HCT116 (cell line): ENCODE results near the gene PCMT1. TPM values are rescaled to one million over a fixed set of nuclear protein-coding genes. Genes with fewer than 3 reads are reported as not detected.

Source experiments
- ATAC-seq: fragments of 200-7000 bp; cut with Tn5 transposase; 2 replicates; pipeline ENCODE4 v1.9.1; 2020; ENCODE audit warnings: mild to moderate bottlenecking, moderate library complexity
- BruUV-seq: library from RNA; stranded (reverse); fragments of 400-500 nt; replicated peaks from 2 replicates; lab custom pipeline; 2021; lab: Mats Ljungman, UMichigan
- CTCF ChIA-PET: fragments of 300-600 bp; sonication (Branson Sonifier 250); formaldehyde crosslinking; loops from one replicate; lab custom pipeline; 2021; ENCODE audit warnings: antibody characterized with exemption; lab: Charles Lee
- POLR2A ChIA-PET: fragments of 300-600, 350-600 bp; sonication (Branson Sonifier 250); formaldehyde crosslinking; loops from one replicate; lab custom pipeline; 2021; ENCODE audit warnings: antibody characterized with exemption; lab: Charles Lee
- RAD21 ChIA-PET, 2 experiments: fragments of 300-600 bp; sonication (Branson Sonifier 250); formaldehyde crosslinking; loops; one replicate each; lab custom pipeline; 2023; ENCODE audit warnings: low total read pairs in 2 of 2; ENCODE audit not compliant: uncharacterized antibody in 2 of 2, unreplicated experiment in 2 of 2, low non-redundant PET in 1 of 2; lab: Charles Lee
- DNase-seq: peaks from one replicate; pipeline ENCODE4 v3.0.0-alpha.2; 2010; ENCODE audit warnings: low read depth, low spot score
- H2AFZ ChIP-seq: fragments of 200-600 bp; shearing (Covaris generic), sonication (generic); 2 replicates; pipeline ENCODE4 v1.6.1; 2017; ENCODE audit warnings: low read depth, mixed run types, mixed read lengths, antibody characterized with exemption, low read length; ENCODE audit not compliant: poor library complexity, severe bottlenecking
- H3K27ac ChIP-seq: 2 replicates; pipeline ENCODE4 v1.5.1; 2012; ENCODE audit warnings: low read depth, low read length
- H3K27me3 ChIP-seq: fragments of 200-600 bp; sonication (generic); 2 replicates; pipeline ENCODE4 v1.6.1; 2016; ENCODE audit warnings: mixed run types, low read length, mixed read lengths; ENCODE audit not compliant: insufficient read depth
- H3K36me3 ChIP-seq, 2 experiments: fragments of 200-500 bp in 1 of 2; fragments of 200-600 bp in 1 of 2; sonication (Bioruptor generic) in 1 of 2; sonication (generic) in 1 of 2; 2 replicates each; pipeline versions ENCODE4 v1.5.1 to v1.6.1; 2014 to 2016; ENCODE audit warnings: low read length in 2 of 2, inconsistent platforms in 1 of 2, mixed read lengths in 1 of 2, mixed run types in 1 of 2; ENCODE audit not compliant: insufficient read depth in 2 of 2, control insufficient read depth in 1 of 2
- H3K4me1 ChIP-seq, 2 experiments: fragments of 200-600 bp in 1 of 2; sonication (generic) in 1 of 2; 2 replicates each; pipeline versions ENCODE4 v1.5.1 to v1.6.1; 2012 to 2017; ENCODE audit warnings: low read length in 2 of 2, inconsistent platforms in 1 of 2, mild to moderate bottlenecking in 1 of 2, mixed read lengths in 1 of 2, mixed run types in 1 of 2, moderate library complexity in 1 of 2; ENCODE audit not compliant: insufficient read depth in 2 of 2, control insufficient read depth in 1 of 2
- H3K4me2 ChIP-seq: fragments of 200-600 bp; sonication (generic); 2 replicates; pipeline ENCODE4 v1.6.1; 2017; ENCODE audit warnings: mixed run types, low read length, mixed read lengths
- H3K4me3 ChIP-seq, 2 experiments: fragments of 200-600 bp in 1 of 2; sonication (generic) in 1 of 2; replicated peaks in 1 of 2; 2 replicates each; pipeline ENCODE4 v1.5.1; 2011 to 2016; ENCODE audit warnings: low read length in 2 of 2, control low read depth in 1 of 2, low read depth in 1 of 2, mild to moderate bottlenecking in 1 of 2, mixed read lengths in 1 of 2, mixed run types in 1 of 2
- H3K79me2 ChIP-seq: fragments of 200-600 bp; sonication (generic); 2 replicates; pipeline ENCODE4 v1.6.1; 2017; ENCODE audit warnings: mild to moderate bottlenecking, mixed run types, low read length, moderate library complexity, mixed read lengths; ENCODE audit not compliant: insufficient read depth
- H3K9ac ChIP-seq: fragments of 200-600 bp; sonication (generic); 2 replicates; pipeline ENCODE4 v1.6.1; 2016; ENCODE audit warnings: low read length, mixed read lengths
- H3K9me2 ChIP-seq: fragments of 200-600 bp; sonication (generic), shearing (Covaris generic); 2 replicates; pipeline ENCODE4 v1.6.1; 2017; ENCODE audit warnings: mixed run types, mild to moderate bottlenecking, moderate library complexity; ENCODE audit not compliant: insufficient read depth
- H3K9me3 ChIP-seq, 2 experiments: fragments of 200-500 bp in 1 of 2; fragments of 200-600 bp in 1 of 2; sonication (Bioruptor generic) in 1 of 2; sonication (generic) in 1 of 2; 2 replicates each; pipeline ENCODE4 v1.6.1; 2014 to 2017; ENCODE audit warnings: low read length in 2 of 2, mixed read lengths in 2 of 2, inconsistent platforms in 1 of 2, low read depth in 1 of 2, mild to moderate bottlenecking in 1 of 2, mixed run types in 1 of 2, moderate library complexity in 1 of 2; ENCODE audit not compliant: control insufficient read depth in 1 of 2, insufficient read depth in 1 of 2
- H4K20me1 ChIP-seq: fragments of 200-600 bp; sonication (generic), shearing (Covaris generic); 2 replicates; pipeline ENCODE4 v1.6.1; 2017; ENCODE audit warnings: mixed run types, mild to moderate bottlenecking, moderate library complexity; ENCODE audit not compliant: insufficient read depth
- CBX3 ChIP-seq: IDR thresholded peaks from 2 replicates; pipeline ENCODE4 v1.6.1; 2012; ENCODE audit warnings: low read depth
- CEBPB ChIP-seq: IDR thresholded peaks from 2 replicates; pipeline ENCODE4 v1.6.1; 2012; ENCODE audit warnings: low read depth
- EGR1 ChIP-seq: IDR thresholded peaks from 2 replicates; pipeline ENCODE4 v1.6.1; 2012; ENCODE audit warnings: low read depth
- ELF1 ChIP-seq: IDR thresholded peaks from 2 replicates; pipeline ENCODE4 v1.6.1; 2012; ENCODE audit warnings: low read depth, borderline replicate concordance
- EZH2 ChIP-seq: fragments of 200-600 bp; sonication (generic); IDR thresholded peaks from 2 replicates; pipeline ENCODE4 v1.6.1; 2017; ENCODE audit warnings: antibody characterized with exemption, mixed run types
- FOSL1 ChIP-seq: IDR thresholded peaks from 2 replicates; pipeline ENCODE4 v1.6.1; 2012; ENCODE audit warnings: low read depth
- JUND ChIP-seq: IDR thresholded peaks from 2 replicates; pipeline ENCODE4 v1.6.1; 2012
- POLR2AphosphoS5 ChIP-seq: IDR thresholded peaks from 2 replicates; pipeline ENCODE4 v1.6.1; 2011; ENCODE audit warnings: mild to moderate bottlenecking, low read depth, low read length, moderate library complexity
- RAD21 ChIP-seq: IDR thresholded peaks from 2 replicates; pipeline ENCODE4 v1.6.1; 2012; ENCODE audit warnings: low read depth, mild to moderate bottlenecking
- REST ChIP-seq: IDR thresholded peaks from 2 replicates; pipeline ENCODE4 v1.6.1; 2012; ENCODE audit warnings: low read depth
- YY1 ChIP-seq: IDR thresholded peaks from 2 replicates; pipeline ENCODE4 v1.6.1; 2011; ENCODE audit warnings: low read length, low read depth, moderate library complexity, mild to moderate bottlenecking; ENCODE audit not compliant: insufficient replicate concordance; ENCODE audit errors: extremely low read depth
- ZBTB33 ChIP-seq: IDR thresholded peaks from 2 replicates; pipeline ENCODE4 v1.6.1; 2011; ENCODE audit warnings: mild to moderate bottlenecking, low read length, moderate library complexity; ENCODE audit not compliant: insufficient replicate concordance; ENCODE audit errors: extremely low read depth
- intact Hi-C: fragments of 100-400 bp; cut with micrococcal nuclease; formaldehyde crosslinking; loops from 2 replicates; pipeline ENCODE4 v1.10.0; 2022
- total RNA-seq: library from RNA; stranded (reverse); gene quantifications from one replicate; pipeline ENCODE4 v1.2.1, GENCODE V29; 2021; ENCODE audit not compliant: unreplicated experiment
- TF ChIP-seq, protein P1 (sequence below), 3 experiments: fragments of 200-600 bp in 1 of 3; sonication (generic) in 1 of 3; IDR thresholded peaks in 2 of 3; conservative IDR thresholded peaks in 1 of 3; 2 replicates each; pipeline ENCODE4 v1.5.1; 2012 to 2017; ENCODE audit warnings: low read depth in 2 of 3, low read length in 2 of 3, antibody characterized with exemption in 1 of 3, borderline replicate concordance in 1 of 3, control low read depth in 1 of 3, mild to moderate bottlenecking in 1 of 3, mixed read lengths in 1 of 3, mixed run types in 1 of 3, moderate library complexity in 1 of 3; ENCODE audit not compliant: insufficient read depth in 1 of 3

The PCMT1 gene
- total RNA-seq, 1 experiment from 2014 or later = 86.9 TPM

DNA sequence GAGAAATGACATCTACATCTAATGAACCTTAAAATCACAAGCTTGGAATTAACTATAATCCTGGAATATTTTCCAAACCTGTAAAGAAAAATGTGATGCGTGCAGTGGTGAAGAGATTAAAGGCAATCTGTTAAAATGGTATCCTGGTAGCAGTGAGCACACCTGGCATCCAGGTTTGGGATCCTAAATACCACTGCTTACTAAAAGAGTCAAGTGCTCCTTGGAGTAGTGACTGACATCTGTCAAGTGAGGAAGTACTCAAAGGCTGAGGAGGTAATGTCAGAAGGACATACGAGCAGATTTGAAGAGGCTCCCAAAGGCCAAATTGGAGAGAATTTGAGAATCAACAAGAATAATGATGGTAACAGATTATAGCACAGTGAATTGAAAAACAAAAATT, 32.8 kb downstream of the PCMT1 start:
- Histone ChIP-seq H3K4me1 (no peaks in the 10 kb centered on the region), H3K79me2 (peaks cover 13% of the 10 kb centered on the region; the same call in 1 of the 2 replicates), H3K9me3 (no peaks in the 10 kb centered on the region), H3K27me3 (no peaks in the 10 kb centered on the region), H3K9me2 (no peaks in the 10 kb centered on the region), H3K4me2 (no peak overlapping the region), H4K20me1 (no peaks in the 10 kb centered on the region), H3K9ac (no peak overlapping the region), H3K4me3 (no peak overlapping the region), H3K36me3 (peaks cover 3 to 5% of the 10 kb centered on the region in 2 experiments; a peak in 2 of 4 replicates), H3K27ac (no peak overlapping the region), H2AFZ (no peak overlapping the region)
- POLR2A ChIA-PET = no interaction called here
- intact Hi-C loops = no loop called here
- CTCF ChIA-PET = no interaction called here
- TF ChIP-seq EGR1 (no peak), POLR2AphosphoS5 (no peak), ELF1 (no peak), REST (no peak), JUND (no peak), RAD21 (no peak), CEBPB (no peak), CBX3 (no peak)
- no TSS peak for BruUV-seq
- ATAC-seq (no peak), DNase-seq (no peak)
- RAD21 ChIA-PET = no interaction called here

- ChIA-PET RAD21 (no interaction called here), POLR2A (no interaction called here), CTCF (no interaction called here)
- Histone ChIP-seq H4K20me1 (no peaks in the 10 kb centered on the region), H3K9me3 (no peaks in the 10 kb centered on the region), H3K9ac (no peak overlapping the region), H3K27ac (no peak overlapping the region), H2AFZ (no peak overlapping the region), H3K4me1 (no peaks in the 10 kb centered on the region), H3K27me3 (no peaks in the 10 kb centered on the region), H3K4me2 (no peak overlapping the region), H3K36me3 (peaks cover 3 to 5% of the 10 kb centered on the region in 2 experiments; a peak in 2 of 4 replicates), H3K4me3 (no peak overlapping the region), H3K79me2 (peaks cover 20% of the 10 kb centered on the region), H3K9me2 (no peaks in the 10 kb centered on the region)
- ATAC-seq (no peak), DNase-seq (no peak)
- BruUV-seq = no TSS peak
- intact Hi-C loops = no loop called here
- TF ChIP-seq EGR1 (no peak), RAD21 (no peak), EZH2 (no peak), ZBTB33 (no peak), POLR2AphosphoS5 (no peak), YY1 (no peak), CBX3 (no peak), FOSL1 (no peak), CEBPB (no peak)
- TF ChIP-seq, protein P1, sequence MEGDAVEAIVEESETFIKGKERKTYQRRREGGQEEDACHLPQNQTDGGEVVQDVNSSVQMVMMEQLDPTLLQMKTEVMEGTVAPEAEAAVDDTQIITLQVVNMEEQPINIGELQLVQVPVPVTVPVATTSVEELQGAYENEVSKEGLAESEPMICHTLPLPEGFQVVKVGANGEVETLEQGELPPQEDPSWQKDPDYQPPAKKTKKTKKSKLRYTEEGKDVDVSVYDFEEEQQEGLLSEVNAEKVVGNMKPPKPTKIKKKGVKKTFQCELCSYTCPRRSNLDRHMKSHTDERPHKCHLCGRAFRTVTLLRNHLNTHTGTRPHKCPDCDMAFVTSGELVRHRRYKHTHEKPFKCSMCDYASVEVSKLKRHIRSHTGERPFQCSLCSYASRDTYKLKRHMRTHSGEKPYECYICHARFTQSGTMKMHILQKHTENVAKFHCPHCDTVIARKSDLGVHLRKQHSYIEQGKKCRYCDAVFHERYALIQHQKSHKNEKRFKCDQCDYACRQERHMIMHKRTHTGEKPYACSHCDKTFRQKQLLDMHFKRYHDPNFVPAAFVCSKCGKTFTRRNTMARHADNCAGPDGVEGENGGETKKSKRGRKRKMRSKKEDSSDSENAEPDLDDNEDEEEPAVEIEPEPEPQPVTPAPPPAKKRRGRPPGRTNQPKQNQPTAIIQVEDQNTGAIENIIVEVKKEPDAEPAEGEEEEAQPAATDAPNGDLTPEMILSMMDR (IDR thresholded peaks at IDR 0.05 in 2 of 3, conservative IDR thresholded peaks at IDR 0.05 in 1 of 3; ENCODE audit: borderline replicate concordance in 1 of 3, insufficient read depth in 1 of 3, low read depth in 2 of 3, low read length in 2 of 3) = no peak
These were observed 34.0 kb downstream of the PCMT1 start for GRCh38 chr6:149783551-149783950.
